GM18517 (cell line): ENCODE measurements around the gene PLCL1.

ENCODE experiments used
- ATAC-seq: cut with Tn5 transposase; IDR thresholded peaks from one replicate; pipeline ENCODE4 v1.9.1; 2021; ENCODE audit warnings: mild to moderate bottlenecking, moderate library complexity; ENCODE audit not compliant: unreplicated experiment

PLCL1 gene

GRCh38 chr2:197852108-197852507 is 47.7 kb downstream of the PLCL1 start:
- no peak for ATAC-seq

GRCh38 chr2:197853549-197853948 is 49.2 kb downstream of the PLCL1 start:
- no peak for ATAC-seq

GRCh38 chr2:197857476-197858107 is 53.2 kb downstream of the PLCL1 start:
- no peak for ATAC-seq

GRCh38 chr2:197858607-197859140 is 54.3 kb downstream of the PLCL1 start:
- no peak for ATAC-seq

GRCh38 chr2:197862246-197862955 is 58.0 kb downstream of the PLCL1 start:
- ATAC-seq: no peak

GRCh38 chr2:197863744-197864143 is 59.4 kb downstream of the PLCL1 start:
- ATAC-seq: no peak

- no peak for ATAC-seq
These were observed 62.1 kb downstream of the PLCL1 start for GRCh38 chr2:197866455-197866854.

- no peak for ATAC-seq
These were observed 62.6 kb downstream of the PLCL1 start for GRCh38 chr2:197867033-197867432.

GRCh38 chr2:197867624-197868023 is 63.2 kb downstream of the PLCL1 start:
- no peak for ATAC-seq

- no peak for ATAC-seq
These were observed 63.8 kb downstream of the PLCL1 start for GRCh38 chr2:197868206-197868605.

GRCh38 chr2:197869041-197869440 is 64.6 kb downstream of the PLCL1 start:
- no peak for ATAC-seq

- no peak for ATAC-seq
These were observed 65.2 kb downstream of the PLCL1 start for GRCh38 chr2:197869501-197870111.

- ATAC-seq: no peak
These were observed 65.7 kb downstream of the PLCL1 start for GRCh38 chr2:197870137-197870536.

- ATAC-seq: no peak
These were observed 67.5 kb downstream of the PLCL1 start for GRCh38 chr2:197871780-197872456.

- no peak for ATAC-seq
These were observed 68.9 kb downstream of the PLCL1 start for GRCh38 chr2:197873293-197873701.

- ATAC-seq: no peak
These were observed 71.4 kb downstream of the PLCL1 start for GRCh38 chr2:197875763-197876162.

GRCh38 chr2:197876524-197876923 is 72.1 kb downstream of the PLCL1 start:
- ATAC-seq: no peak

- no peak for ATAC-seq
These were observed 72.6 kb downstream of the PLCL1 start for GRCh38 chr2:197877038-197877437.

- no peak for ATAC-seq
These were observed 74.4 kb downstream of the PLCL1 start for GRCh38 chr2:197878792-197879191.

- no peak for ATAC-seq
These were observed 75.5 kb downstream of the PLCL1 start for GRCh38 chr2:197879812-197880408.
